Measurements from ENCODE around the gene FSTL4.

DNA sequence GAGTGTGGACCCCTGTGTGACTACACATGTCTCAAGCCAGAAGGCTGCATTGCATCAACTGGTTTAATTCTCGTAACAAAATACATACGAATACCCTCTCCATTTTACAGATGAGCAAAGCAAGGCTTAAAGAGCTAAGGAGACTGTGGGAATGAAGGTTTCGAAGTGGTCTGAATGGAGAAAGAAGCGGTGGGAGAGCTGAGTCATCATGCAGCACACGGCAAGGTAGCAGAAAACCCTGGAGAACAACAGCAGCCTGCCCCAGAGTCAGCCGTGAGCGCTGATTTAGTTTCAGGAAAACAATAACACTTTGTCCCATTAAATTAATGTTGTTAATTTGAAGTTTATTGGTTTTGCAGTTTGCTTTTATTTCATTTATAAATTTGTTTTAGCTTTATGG is 336.7 kb downstream of the FSTL4 start:
- TF ChIP-seq POLR2A (IDR thresholded peaks at IDR 0.05), result no peak
- TF ChIP-seq, protein P1, sequence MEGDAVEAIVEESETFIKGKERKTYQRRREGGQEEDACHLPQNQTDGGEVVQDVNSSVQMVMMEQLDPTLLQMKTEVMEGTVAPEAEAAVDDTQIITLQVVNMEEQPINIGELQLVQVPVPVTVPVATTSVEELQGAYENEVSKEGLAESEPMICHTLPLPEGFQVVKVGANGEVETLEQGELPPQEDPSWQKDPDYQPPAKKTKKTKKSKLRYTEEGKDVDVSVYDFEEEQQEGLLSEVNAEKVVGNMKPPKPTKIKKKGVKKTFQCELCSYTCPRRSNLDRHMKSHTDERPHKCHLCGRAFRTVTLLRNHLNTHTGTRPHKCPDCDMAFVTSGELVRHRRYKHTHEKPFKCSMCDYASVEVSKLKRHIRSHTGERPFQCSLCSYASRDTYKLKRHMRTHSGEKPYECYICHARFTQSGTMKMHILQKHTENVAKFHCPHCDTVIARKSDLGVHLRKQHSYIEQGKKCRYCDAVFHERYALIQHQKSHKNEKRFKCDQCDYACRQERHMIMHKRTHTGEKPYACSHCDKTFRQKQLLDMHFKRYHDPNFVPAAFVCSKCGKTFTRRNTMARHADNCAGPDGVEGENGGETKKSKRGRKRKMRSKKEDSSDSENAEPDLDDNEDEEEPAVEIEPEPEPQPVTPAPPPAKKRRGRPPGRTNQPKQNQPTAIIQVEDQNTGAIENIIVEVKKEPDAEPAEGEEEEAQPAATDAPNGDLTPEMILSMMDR (IDR thresholded peaks at IDR 0.05), result no peak
